GM23338 (cell line): Measurements from ENCODE around the gene RNU6-7.

ENCODE experiments used
- POLR2AphosphoS5 ChIP-seq: IDR thresholded peaks from 2 replicates; pipeline ENCODE4 v1.6.1; 2016; ENCODE audit warnings: antibody characterized with exemption, low read depth
- TF ChIP-seq, protein P1 (sequence below): IDR thresholded peaks from one replicate; pipeline ENCODE4 v1.6.1; 2018; ENCODE audit warnings: antibody characterized with exemption; ENCODE audit not compliant: unreplicated experiment

DNA sequence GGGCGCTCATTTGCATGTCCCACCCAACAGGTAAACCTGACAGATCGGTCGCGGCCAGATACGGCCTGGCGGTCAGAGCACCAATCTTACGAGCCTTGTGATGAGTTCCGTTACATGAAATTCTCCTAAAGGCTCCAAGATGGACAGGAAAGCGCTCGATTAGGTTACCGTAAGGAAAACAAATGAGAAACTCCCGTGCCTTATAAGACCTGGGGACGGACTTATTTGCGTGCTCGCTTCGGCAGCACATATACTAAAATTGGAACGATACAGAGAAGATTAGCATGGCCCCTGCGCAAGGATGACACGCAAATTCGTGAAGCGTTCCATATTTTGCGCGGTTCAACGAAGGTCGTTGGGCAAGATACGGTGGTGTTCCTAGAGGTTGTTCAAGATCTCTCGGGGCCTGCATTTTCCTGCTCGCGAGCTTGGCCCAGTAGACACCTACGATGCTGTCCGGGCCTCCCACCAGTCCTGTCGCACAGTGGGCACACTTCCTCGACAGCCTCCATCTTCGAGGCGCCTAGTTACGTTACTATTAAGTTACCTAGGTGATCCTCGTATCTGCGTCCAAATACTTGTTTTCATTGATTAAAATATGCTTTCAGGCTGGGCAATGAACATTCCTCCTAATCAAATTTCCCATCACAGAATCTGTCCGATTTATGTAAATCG is at the start of gene RNU6-7:
- TF ChIP-seq, protein P1, sequence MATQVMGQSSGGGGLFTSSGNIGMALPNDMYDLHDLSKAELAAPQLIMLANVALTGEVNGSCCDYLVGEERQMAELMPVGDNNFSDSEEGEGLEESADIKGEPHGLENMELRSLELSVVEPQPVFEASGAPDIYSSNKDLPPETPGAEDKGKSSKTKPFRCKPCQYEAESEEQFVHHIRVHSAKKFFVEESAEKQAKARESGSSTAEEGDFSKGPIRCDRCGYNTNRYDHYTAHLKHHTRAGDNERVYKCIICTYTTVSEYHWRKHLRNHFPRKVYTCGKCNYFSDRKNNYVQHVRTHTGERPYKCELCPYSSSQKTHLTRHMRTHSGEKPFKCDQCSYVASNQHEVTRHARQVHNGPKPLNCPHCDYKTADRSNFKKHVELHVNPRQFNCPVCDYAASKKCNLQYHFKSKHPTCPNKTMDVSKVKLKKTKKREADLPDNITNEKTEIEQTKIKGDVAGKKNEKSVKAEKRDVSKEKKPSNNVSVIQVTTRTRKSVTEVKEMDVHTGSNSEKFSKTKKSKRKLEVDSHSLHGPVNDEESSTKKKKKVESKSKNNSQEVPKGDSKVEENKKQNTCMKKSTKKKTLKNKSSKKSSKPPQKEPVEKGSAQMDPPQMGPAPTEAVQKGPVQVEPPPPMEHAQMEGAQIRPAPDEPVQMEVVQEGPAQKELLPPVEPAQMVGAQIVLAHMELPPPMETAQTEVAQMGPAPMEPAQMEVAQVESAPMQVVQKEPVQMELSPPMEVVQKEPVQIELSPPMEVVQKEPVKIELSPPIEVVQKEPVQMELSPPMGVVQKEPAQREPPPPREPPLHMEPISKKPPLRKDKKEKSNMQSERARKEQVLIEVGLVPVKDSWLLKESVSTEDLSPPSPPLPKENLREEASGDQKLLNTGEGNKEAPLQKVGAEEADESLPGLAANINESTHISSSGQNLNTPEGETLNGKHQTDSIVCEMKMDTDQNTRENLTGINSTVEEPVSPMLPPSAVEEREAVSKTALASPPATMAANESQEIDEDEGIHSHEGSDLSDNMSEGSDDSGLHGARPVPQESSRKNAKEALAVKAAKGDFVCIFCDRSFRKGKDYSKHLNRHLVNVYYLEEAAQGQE: no peak
- no peak for TF ChIP-seq POLR2AphosphoS5
